ENCODE results near the gene POLDIP3.
"Not testable (repeated sequence)": the region's sequence is repeated elsewhere in the genome, so short reads cannot be mapped to it uniquely, and the experiment has no call there.

POLDIP3 gene

GRCh38 chr22:42608136-42608822 is 6.4 kb downstream of the POLDIP3 start:
- no peak for DNase-seq (ENCODE audit: low read depth in 1 of 2, low spot score in 1 of 2)
- no peak for TF ChIP-seq JUND (IDR thresholded peaks at IDR 0.05; ENCODE audit: low read depth)
- in situ Hi-C loops (cut with HindIII; ENCODE audit: low pct_unique_long_range_greater_than_20kb, low sequenced_read_pairs): no loop called here

DNA sequence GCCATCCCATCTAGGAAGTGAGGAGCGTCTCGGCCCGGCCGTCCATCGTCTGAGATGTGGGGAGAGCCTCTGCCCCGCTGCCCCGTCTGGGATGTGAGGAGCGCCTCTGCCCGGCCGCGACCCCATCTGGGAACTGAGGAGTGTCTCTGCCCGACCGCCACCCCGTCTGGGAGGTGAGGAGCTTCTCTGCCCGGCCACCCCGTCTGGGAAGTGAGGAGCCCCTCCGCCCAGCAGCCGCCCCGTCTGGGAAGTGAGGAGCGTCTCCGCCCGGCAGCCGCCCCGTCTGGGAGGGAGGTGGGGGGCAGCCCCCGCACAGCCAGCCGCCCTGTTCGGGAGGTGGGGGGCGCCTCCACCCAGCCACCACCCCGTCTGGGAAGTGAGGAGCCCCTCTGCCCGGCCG is 7.0 kb downstream of the POLDIP3 start:
- DNase-seq (ENCODE audit: low read depth in 1 of 2, low spot score in 1 of 2); in situ Hi-C loops (cut with HindIII; ENCODE audit: low pct_unique_long_range_greater_than_20kb, low sequenced_read_pairs): not testable (repeated sequence)

GRCh38 chr22:42604403-42604802 is 10.3 kb downstream of the POLDIP3 start:
- TF ChIP-seq JUND (IDR thresholded peaks at IDR 0.05; ENCODE audit: low read depth): no peak
- peak in 1 of 2 experiments; percentile 35 for DNase-seq (ENCODE audit: low read depth in 1 of 2, low spot score in 1 of 2)
- in situ Hi-C loops (cut with HindIII; ENCODE audit: low pct_unique_long_range_greater_than_20kb, low sequenced_read_pairs): no loop called here

DNA sequence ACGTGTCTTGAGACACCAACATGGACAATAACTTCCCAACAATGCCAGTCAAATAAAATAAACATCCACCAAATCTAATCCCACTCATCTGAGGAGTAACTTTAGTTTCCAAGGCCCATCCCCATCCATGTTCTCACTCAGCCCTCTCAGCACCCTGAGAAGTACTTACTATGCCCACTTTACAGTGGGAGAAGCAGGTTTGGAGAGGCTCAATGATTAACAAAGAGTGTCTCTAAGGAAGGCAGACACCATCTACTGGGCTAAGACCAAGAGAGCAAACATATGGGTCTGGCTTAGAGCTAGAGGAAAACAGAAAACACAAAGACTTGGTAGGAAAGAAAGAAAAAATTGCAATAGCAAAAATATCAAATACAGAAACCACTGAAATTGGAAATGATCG is 11.3 kb downstream of the POLDIP3 start:
- DNase-seq (ENCODE audit: low read depth in 1 of 2, low spot score in 1 of 2): no peak
- TF ChIP-seq JUND (IDR thresholded peaks at IDR 0.05; ENCODE audit: low read depth): no peak
- in situ Hi-C loops (cut with HindIII; ENCODE audit: low pct_unique_long_range_greater_than_20kb, low sequenced_read_pairs): no loop called here

DNA sequence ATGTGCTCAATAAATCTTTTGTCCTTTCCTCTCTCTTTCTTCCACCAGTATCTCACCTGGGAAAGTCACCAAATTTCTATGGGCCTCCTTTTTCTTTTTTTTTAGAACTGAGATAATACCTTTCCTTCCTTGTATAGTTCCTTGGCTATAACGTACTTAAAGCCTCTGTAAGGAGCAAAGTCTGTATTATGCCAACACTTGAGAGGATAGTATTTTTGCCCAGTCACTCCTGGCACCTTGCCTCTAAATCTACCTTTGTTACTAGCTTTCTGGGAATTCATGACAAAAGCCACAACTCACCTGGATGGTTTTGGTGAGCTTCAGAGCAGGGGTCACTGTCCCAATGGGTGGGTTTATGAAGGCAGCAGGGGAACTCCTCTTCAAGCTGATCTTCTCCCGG is 12.2 kb downstream of the POLDIP3 start:
- in situ Hi-C loops (cut with HindIII; ENCODE audit: low pct_unique_long_range_greater_than_20kb, low sequenced_read_pairs): no loop called here
- no peak for TF ChIP-seq JUND (IDR thresholded peaks at IDR 0.05; ENCODE audit: low read depth)
- no peak for DNase-seq (ENCODE audit: low read depth in 1 of 2, low spot score in 1 of 2)

DNA sequence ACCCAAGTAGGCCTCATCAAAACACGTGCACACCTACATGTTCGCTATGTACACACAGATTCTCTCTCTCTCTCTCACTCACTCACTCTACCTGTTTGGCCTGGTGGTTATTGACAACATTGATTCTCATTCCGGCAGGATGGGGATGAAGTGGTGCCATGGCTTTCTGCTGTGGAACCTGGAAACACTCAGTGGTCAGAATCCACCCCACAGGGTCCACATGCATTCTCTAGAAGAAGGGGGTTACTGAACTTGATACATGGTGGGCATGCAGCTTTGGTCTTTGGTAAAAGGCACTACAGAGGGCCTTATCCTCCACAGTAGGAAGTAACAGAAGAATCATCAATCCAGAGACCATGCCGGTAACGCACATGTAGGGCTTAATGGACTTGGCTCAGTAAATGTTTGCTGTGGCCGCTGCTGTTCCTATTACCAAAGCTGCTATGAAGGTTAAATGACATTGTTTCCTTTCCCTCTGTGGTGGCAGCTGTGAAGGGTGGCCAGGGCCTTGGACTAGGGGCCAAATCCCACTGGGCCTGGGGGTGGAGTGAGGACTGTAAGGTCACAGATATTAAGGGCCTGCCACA is 12.7 kb downstream of the POLDIP3 start:
- peak in 1 of 2 experiments; percentile 49 for DNase-seq (ENCODE audit: low read depth in 1 of 2, low spot score in 1 of 2)
- TF ChIP-seq JUND (IDR thresholded peaks at IDR 0.05; ENCODE audit: low read depth): no peak

DNA sequence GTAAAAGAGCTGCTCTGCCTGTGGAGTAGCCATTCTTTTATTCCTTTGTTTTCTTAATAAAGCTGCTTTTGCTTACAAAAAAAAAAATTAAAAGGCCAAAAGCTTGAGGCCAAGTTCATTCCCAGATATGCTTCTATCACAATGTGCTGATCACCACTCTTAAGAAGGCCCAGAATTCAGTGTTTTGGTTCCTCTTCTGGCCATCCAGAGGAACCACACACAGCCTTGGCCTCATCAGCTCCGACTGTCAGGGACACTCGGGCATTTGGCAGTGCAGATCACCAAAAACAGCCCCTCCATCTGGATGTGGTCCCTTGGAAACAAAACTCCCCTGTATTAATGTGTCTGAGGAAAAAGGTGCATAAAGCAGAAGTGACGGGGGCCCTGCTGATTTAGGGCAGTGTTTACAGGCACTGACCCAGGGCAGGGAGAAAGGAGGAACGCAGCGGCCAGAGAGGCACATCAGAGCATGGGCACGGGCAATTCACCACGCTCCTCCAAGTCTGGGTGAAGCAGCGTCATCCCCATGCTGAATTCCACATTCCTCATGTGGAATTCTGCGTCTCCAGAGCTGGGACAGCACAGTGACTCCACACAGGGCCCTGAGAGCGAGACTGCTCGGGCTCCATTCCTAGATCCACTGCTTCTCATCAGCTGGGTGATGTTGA is 17.7 kb downstream of the POLDIP3 start:
- no peak for DNase-seq (ENCODE audit: low read depth in 1 of 2, low spot score in 1 of 2)
- in situ Hi-C loops (cut with HindIII; ENCODE audit: low pct_unique_long_range_greater_than_20kb, low sequenced_read_pairs): no loop called here
- no peak for TF ChIP-seq JUND (IDR thresholded peaks at IDR 0.05; ENCODE audit: low read depth)

More for the DNA sequence above, 12.7 kb downstream of the POLDIP3 start:
- in situ Hi-C loops (cut with HindIII; ENCODE audit: low pct_unique_long_range_greater_than_20kb, low sequenced_read_pairs): no loop called here

DNA sequence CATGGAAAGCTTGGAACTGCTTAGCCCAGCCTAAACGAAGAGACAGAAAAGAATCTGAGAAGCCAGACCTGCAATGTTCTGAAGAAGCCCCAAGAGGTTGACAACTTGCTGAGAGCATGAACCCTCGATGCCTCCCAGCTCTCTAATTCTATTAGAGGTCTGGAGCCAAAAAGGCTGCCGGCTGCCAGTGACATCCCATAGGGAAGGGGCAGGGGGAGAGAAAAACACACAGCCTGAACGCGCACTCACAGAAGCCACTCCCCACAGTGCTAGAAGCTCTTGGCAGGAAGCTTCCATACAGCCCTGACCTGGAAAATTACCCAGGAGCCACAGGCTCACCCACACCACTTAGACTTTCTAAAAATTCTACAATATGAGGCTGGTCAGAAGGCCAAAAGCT is 18.3 kb downstream of the POLDIP3 start:
- in situ Hi-C loops (cut with HindIII; ENCODE audit: low pct_unique_long_range_greater_than_20kb, low sequenced_read_pairs): no loop called here
- no peak for DNase-seq (ENCODE audit: low read depth in 1 of 2, low spot score in 1 of 2)
- no peak for TF ChIP-seq JUND (IDR thresholded peaks at IDR 0.05; ENCODE audit: low read depth)

- in situ Hi-C loops (cut with HindIII; ENCODE audit: low pct_unique_long_range_greater_than_20kb, low sequenced_read_pairs): no loop called here
- TF ChIP-seq JUND (IDR thresholded peaks at IDR 0.05; ENCODE audit: low read depth): no peak
- no peak for DNase-seq (ENCODE audit: low read depth in 1 of 2, low spot score in 1 of 2)
Measured at GRCh38 chr22:42595434-42595833, 19.2 kb downstream of the POLDIP3 start.

GRCh38 chr22:42591987-42592386 is 22.7 kb downstream of the POLDIP3 start:
- DNase-seq (ENCODE audit: low read depth in 1 of 2, low spot score in 1 of 2): no peak
- in situ Hi-C loops (cut with HindIII; ENCODE audit: low pct_unique_long_range_greater_than_20kb, low sequenced_read_pairs): no loop called here

GRCh38 chr22:42587588-42588175 is 27.0 kb downstream of the POLDIP3 start:
- DNase-seq (ENCODE audit: low read depth in 1 of 2, low spot score in 1 of 2): no peak
- in situ Hi-C loops (cut with HindIII; ENCODE audit: low pct_unique_long_range_greater_than_20kb, low sequenced_read_pairs): no loop called here
- TF ChIP-seq JUND (IDR thresholded peaks at IDR 0.05; ENCODE audit: low read depth): no peak

More at GRCh38 chr22:42591987-42592386, 22.7 kb downstream of the POLDIP3 start:
- TF ChIP-seq JUND (IDR thresholded peaks at IDR 0.05; ENCODE audit: low read depth): no peak

DNA sequence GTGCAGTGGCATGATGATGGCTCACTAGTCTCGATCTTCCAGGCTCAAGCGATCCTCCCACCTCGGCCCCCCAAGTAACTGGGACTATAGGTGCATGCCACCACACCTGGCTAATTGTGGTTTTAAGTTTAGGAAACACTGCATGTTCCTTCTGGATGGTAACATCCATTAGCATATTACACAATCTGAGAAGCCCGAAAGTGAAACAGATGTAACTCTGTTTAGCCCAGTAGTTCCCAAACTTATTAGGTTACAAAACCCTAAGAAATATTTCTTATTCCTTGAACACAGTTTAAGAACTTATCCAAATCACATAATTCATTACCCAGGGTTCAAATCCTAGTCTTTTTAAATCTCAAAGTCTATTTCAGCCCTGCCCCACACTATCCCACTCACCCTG is 28.3 kb downstream of the POLDIP3 start:
- no peak for TF ChIP-seq JUND (IDR thresholded peaks at IDR 0.05; ENCODE audit: low read depth)
- in situ Hi-C loops (cut with HindIII; ENCODE audit: low pct_unique_long_range_greater_than_20kb, low sequenced_read_pairs): no loop called here
- DNase-seq (ENCODE audit: low read depth in 1 of 2, low spot score in 1 of 2): no peak

- TF ChIP-seq JUND (IDR thresholded peaks at IDR 0.05; ENCODE audit: low read depth): no peak
- in situ Hi-C loops (cut with HindIII; ENCODE audit: low pct_unique_long_range_greater_than_20kb, low sequenced_read_pairs): no loop called here
- DNase-seq (ENCODE audit: low read depth in 1 of 2, low spot score in 1 of 2): no peak
Measured at GRCh38 chr22:42585096-42585495, 29.6 kb downstream of the POLDIP3 start.

All from T47D (cell line).